HG02623 (cell line): ENCODE results near the gene UBA3.

Source experiments
- ATAC-seq: cut with Tn5 transposase; IDR thresholded peaks from one replicate; pipeline ENCODE4 v1.9.1; 2021; ENCODE audit warnings: moderate library complexity; ENCODE audit not compliant: unreplicated experiment

UBA3 gene

DNA sequence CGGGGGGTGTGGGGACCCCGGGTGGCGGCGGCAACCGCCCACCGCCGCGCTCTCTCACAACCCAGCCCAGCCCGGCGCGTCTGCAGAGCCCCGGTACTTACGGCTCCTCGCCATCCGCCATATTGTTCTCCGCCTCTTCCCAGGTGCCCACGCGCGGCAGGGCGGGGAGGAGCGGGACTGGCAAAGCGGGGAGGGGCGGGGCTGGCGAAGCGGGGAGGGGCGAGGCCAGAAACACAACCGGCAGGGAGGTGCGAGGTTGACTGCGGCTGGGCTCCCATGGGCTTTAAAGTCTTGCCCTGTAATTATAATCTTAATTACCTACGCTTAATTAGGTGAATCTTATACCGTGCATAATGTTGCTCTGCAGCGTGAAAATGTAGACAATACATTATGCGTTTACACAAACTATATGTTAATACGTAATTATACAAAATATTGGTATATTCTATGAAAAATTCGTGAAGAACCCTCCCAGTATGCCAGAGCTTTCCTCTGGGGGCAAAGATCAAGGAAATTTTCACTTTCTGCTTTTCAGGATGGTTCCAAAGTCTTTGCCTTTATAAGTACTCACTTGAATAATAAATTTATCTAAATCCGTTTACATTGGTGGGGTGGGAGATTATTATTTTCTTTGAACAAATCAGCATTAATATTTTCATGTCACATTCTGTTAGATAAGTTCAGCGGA is at the start of gene UBA3:
TSS of gene UBA3 (minus strand) at position 133 of the 688 bp plus-strand sequence. CDS start at position 121, 12 bp downstream.
- ATAC-seq = peak; percentile 41

DNA sequence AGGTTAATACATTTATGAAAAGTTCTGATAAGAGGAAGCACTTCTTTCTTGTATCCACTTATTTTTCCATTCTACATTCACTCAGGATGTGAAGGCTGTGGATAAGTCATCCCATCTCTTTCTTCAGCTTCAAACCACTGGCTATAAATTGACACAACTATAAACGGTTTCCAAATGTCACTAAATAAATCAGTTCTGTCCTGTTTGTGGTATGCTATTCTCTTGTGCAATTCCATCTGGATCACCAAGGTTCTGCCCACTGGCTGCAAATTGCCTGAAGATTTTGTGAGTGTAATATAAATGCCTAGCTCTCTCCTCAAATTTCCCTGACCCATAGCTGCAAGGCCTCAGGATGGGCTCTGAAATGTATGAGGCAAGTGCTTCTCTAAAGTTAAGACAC is 49.4 kb upstream of the UBA3 start:
- no peak for ATAC-seq

DNA sequence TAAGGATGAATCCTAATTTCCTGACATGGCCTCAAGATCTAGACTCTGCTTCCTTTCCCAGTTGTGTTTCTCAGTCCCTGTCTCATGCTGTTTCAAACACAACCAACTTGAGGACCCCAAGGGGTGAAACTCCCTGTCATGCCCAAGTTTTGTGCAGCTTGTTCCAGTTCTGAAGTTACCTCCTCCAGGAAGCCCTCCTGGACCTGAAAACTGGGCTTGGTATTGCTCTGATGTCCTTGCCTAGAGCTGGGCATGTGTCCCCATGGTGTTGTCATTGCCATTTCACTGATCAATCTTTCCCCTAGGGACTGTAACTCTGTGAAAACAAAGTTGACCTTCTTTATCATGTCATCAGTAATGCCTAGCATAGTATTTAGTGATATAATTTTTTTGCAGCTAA is 48.3 kb upstream of the UBA3 start:
- no peak for ATAC-seq

GRCh38 chr3:69126999-69127398 is 46.8 kb upstream of the UBA3 start:
- no peak for ATAC-seq

GRCh38 chr3:69126216-69126615 is 46.1 kb upstream of the UBA3 start:
- ATAC-seq = no peak

DNA sequence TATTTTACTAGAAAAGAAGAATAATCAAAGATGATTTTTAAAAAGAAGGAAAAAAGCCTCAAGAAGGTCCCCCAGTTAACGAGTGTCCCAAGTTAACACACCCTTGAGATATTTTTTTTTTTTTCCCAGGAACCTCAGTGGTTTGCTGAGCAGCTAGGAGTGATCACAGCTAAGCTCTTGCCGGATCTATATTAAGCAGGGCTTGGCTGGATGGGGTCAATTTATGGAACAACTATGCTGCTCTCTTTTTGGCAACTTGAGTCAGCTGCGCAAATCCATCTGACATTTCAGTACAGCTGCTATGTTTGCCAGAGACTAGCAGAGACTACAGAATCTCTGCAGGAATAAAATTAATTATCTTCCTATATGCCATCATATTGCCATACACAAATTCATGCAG is 42.2 kb upstream of the UBA3 start, which contains the start of gene LMOD3:
TSS of gene LMOD3 (minus strand) at position 193 of the 400 bp plus-strand sequence. CDS start 209 bp downstream, outside the sequence.
- ATAC-seq = no peak

DNA sequence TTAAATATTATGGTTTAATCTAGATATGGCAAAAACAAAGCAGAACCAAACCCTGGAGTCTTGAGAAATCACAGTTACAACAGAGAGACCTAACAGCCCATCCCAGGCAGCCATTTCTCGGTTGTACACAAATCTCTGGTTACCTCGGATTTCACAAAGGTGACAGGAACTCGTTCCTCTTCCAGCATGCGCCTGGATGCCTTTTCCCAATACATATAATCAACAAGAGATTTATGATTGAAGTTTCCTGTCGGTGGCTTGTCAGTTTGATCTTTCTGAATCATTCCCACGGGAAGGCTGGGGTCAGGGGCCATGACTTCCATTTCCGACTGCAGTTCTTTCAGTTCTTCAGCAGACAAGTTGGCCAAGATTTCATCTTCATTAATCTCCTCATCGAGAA is 41.8 kb upstream of the UBA3 start:
- no peak for ATAC-seq

GRCh38 chr3:69121513-69121912 is 41.3 kb upstream of the UBA3 start:
- ATAC-seq = no peak

DNA sequence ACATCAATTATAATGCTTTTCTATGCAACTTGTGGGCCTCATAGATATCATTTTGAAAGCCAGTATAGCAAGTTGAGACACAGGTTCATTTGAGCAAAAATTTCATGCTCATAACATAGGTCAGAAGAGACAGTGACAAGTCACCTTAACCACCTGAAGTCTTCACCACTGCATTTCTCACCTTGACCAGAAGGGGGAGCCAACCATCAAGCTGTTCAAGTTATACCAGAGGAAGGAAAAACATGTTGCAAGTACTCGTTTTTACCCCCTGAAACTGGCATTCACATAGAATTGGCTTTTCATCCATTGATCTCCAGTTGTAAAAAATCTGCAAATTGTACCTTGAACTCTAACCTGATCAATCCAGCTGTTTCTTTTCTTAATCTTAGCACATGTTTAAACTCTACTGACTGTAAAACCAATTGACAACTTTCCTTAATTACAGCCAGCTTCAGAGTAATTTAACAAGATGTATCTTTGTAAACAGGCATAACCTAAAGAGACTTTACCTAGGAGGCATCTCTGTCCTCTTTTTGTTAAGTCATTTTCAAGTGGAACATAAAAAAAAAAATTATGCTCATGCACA is 40.8 kb upstream of the UBA3 start:
- peak; percentile 78 for ATAC-seq

DNA sequence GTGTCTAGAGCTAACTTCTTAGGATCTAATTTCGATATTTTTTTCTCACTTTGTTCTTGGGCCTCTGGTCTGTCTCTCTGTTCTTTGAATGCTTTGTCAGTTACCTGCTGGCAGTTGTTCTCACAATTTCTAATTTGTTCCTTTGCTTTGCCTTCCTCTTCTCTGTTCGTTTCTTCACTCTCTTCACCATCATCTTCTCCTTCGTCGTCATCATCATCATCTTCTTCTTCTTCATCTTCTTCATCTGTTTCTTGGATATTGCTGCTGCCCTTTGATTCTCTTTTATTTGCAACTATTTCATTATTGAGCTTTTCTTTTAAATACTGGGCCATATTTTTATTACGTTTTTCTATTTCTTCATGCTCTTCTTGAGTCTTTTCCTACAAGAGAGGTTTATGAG is 39.5 kb upstream of the UBA3 start:
- ATAC-seq = no peak

GRCh38 chr3:69119138-69119537 is 39.0 kb upstream of the UBA3 start:
- no peak for ATAC-seq

GRCh38 chr3:69118555-69118954 is 38.4 kb upstream of the UBA3 start:
- ATAC-seq = no peak

GRCh38 chr3:69116897-69117296 is 36.7 kb upstream of the UBA3 start:
- ATAC-seq = no peak

DNA sequence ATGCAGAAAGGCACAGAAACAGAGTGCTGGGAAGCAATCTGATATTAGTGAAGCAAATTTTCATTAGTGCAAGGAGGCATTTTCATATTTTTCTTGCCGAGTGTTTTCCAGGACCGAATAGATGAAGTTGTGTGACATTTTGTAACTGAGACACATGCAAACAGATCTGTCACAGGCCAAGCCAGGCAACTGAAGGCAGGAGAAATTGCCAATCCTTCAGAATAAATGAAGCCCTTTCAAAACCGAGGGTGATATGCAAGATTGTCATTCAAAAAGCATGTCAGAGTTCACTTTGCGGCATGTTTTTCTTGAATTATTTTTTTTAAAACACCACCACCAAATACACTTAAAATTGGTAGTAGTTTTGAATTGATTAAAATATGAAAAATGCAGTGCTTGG is 36.0 kb upstream of the UBA3 start:
- ATAC-seq = no peak

GRCh38 chr3:69115731-69116130 is 35.6 kb upstream of the UBA3 start:
- no peak for ATAC-seq

DNA sequence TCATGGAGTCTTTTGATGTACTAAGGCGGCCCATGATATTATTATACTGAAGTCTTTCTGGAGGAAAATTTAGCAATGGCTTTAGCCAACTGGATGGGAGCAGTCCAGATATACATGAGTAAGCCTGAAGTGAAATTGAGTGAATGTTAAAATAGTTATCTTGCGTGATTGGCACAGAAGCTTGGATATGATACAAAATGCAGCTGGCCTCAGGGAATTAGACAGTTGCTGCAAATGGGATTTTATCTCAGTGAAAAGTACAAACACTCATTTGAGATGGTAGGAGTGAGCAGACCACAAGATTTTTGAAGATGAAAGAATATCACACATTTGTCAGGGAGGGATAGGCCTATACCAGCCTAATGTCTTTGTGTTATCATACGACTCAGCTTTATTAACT is 33.4 kb upstream of the UBA3 start:
- no peak for ATAC-seq

- ATAC-seq = no peak
These were observed 30.9 kb upstream of the UBA3 start for GRCh38 chr3:69110941-69111546.

GRCh38 chr3:69108811-69109210 is 28.6 kb upstream of the UBA3 start:
- ATAC-seq = no peak

DNA sequence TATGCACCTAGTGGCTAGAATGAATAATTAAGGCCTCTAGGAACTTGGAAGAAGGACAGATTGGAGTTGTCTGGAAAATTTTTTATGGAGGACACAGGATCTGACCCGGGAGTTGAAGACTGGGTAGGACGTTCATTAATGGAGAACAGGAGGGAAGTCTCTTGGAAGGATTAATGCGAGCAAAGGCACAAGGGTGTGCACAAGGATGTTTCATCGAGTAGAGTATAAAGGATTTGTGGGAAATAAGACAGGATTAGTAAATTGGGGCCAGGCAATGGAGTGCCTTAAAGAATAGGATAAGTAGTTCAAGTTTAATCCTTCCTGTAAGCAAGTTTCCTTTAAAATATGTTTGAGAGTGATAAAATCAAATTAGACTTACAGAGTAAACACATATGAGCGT is 27.7 kb upstream of the UBA3 start:
- no peak for ATAC-seq

DNA sequence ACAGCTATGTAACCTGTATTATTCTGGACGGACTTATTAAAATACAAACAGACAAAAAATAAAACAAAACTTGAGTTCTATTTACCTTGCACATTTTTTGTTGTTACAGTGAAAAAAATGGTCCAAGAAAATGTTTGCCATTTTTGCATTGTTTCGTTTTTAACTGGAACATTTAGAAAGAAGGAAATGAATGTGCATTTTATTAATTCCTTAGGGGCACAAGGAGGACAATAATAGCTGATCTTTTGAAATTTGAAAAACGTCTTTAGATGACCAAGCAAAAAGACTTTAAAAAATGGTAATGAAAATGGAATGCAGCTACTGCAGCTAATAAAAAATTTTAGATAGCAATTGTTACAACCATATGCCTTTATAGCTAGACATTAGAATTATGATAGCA is 25.2 kb upstream of the UBA3 start:
- no peak for ATAC-seq

DNA sequence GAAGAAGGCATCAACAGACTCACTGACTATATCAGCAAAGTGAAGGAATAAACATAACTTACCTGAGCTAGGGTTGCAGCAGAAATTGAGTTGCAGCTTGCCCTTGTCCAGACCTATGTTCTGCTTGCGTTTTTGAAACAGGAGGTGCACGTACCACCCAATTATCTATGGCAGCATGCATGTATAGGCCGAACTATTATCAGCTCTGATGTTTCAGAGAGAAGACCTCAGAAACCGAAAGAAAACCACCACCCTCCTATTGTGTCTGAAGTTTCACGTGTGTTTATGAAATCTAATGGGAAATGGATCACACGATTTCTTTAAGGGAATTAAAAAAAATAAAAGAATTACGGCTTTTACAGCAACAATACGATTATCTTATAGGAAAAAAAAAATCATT is 24.4 kb upstream of the UBA3 start:
- ATAC-seq = no peak

DNA sequence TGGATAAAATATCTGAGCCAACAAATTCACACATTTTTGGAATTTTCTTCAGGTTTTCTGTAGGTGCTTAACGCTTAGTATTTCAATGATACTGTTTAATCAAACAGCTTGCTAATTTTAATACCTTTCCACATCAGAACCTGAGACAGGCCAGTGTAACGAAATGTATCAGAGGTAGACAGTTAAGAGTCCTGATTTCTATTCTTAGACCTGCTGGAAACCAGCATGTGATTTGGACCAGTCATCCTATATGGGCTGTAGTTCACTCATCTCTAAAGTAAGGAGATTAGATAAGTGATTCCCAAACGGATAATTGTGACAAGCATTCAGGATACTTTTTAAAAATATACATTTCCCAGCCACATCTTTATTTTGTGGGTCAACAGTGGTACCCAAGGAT is 23.0 kb upstream of the UBA3 start:
- no peak for ATAC-seq
